GM12891 (cell line): ENCODE data around the gene SLC30A3.

Experiments
- POLR2A ChIP-seq: IDR thresholded peaks from 2 replicates; pipeline ENCODE4 v1.6.1; 2011; ENCODE audit warnings: low read depth, low read length, control low read depth
- POLR2AphosphoS5 ChIP-seq: IDR thresholded peaks from 2 replicates; pipeline ENCODE4 v1.6.1; 2011; ENCODE audit warnings: low read depth, low read length, control low read depth

DNA sequence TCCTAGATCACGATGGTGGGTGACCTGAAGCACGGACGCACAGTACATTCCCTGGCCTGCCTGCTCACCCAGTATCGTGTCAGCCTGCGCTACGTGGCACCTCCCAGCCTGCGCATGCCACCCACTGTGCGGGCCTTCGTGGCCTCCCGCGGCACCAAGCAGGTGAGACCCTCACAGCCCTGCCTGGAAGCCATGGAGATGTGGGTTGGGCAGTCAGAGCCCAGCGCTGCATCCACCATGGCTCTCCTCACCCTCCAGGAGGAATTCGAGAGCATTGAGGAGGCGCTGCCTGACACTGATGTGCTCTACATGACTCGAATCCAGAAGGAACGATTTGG lies 20.3 kb downstream of the SLC30A3 start:
- TF ChIP-seq POLR2AphosphoS5 (no peak), POLR2A (no peak)
